Measurements from ENCODE around the gene VCL. TPM values are rescaled to one million over a fixed set of nuclear protein-coding genes. Genes with fewer than 3 reads are reported as not detected.

The VCL gene
- total and polyA plus RNA-seq, 7 donors, result 6.2 to 451 (median 179) TPM

- no peaks in the 10 kb centered on the region for H3K9me3 ChIP-seq
- H3K27me3 ChIP-seq, result no peaks in the 10 kb centered on the region
- DNase-seq, result no peak
- no peaks in the 10 kb centered on the region for H3K4me1 ChIP-seq
- H3K36me3 ChIP-seq, result no peaks in the 10 kb centered on the region
- WGBS, 2 donors, result 52 to 67% methylated on average over 8 of the region's 8 CpGs
- TF ChIP-seq EP300 (IDR thresholded peaks at IDR 0.05) (no peak), POLR2A (IDR thresholded peaks at IDR 0.05) (no peak), POLR2AphosphoS5 (IDR thresholded peaks at IDR 0.05) (no peak), CTCF (IDR thresholded peaks at IDR 0.05) (no peak)
- H3K27ac ChIP-seq, result no peak overlapping the region
- H3K4me3 ChIP-seq, result no peak overlapping the region
- intact Hi-C loops (cut with DNase I), result no loop called here
Observed at GRCh38 chr10:73983096-73984047, 14.5 kb upstream of the VCL start.

- no peak overlapping the region for H3K4me3 ChIP-seq
- no peak for DNase-seq
- H3K27ac ChIP-seq, result no peak overlapping the region
- no peaks in the 10 kb centered on the region for H3K4me1 ChIP-seq
- 97 to 98% methylated on average over 2 of the region's 2 CpGs for WGBS, 2 donors
- H3K27me3 ChIP-seq, result no peaks in the 10 kb centered on the region
- TF ChIP-seq POLR2AphosphoS5 (IDR thresholded peaks at IDR 0.05), result no peak
- no peak for TF ChIP-seq EP300 (IDR thresholded peaks at IDR 0.05)
- TF ChIP-seq POLR2A (IDR thresholded peaks at IDR 0.05), result no peak
- no peak for TF ChIP-seq CTCF (IDR thresholded peaks at IDR 0.05)
- H3K9me3 ChIP-seq, result no peaks in the 10 kb centered on the region
- intact Hi-C loops (cut with DNase I), result no loop called here
- H3K36me3 ChIP-seq, result no peaks in the 10 kb centered on the region
Observed at GRCh38 chr10:73989594-73990150, 8.2 kb upstream of the VCL start.

DNA sequence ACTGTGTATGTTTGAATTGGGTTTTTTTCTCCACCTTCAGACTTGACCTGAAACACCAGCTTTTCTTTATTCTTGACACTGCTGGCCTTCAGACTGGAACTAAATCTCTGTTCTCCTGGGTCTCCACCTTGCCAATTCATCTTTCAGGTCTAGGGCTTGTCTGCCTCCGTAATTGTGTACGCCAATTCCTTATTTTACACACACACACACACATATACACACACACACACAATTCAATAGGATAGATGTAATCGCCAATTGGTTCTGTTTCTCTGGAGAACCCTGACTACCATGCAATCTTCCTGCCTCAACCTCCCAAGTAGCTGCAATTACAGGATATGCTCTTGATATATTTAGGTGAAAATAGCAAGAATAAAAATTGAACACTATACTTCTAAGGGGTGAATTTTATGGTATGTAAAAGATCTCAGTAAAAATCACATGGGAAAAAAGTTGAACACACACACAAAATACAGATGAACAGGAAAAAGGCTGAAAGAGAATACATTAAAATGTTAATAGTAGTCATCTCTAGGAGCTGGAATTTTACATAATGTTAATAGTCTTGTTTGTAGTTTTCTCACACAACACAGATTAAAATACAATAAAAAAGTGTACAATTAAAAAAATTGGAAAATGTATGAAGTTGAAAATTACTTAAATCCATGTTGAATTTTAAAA, 6.6 kb upstream of the VCL start:
- Histone ChIP-seq H3K36me3 (no peaks in the 10 kb centered on the region), H3K4me1 (no peaks in the 10 kb centered on the region), H3K27ac (no peak overlapping the region), H3K27me3 (no peaks in the 10 kb centered on the region), H3K4me3 (no peak overlapping the region), H3K9me3 (no peaks in the 10 kb centered on the region)
- TF ChIP-seq EP300 (IDR thresholded peaks at IDR 0.05) (no peak), POLR2AphosphoS5 (IDR thresholded peaks at IDR 0.05) (no peak), CTCF (IDR thresholded peaks at IDR 0.05) (no peak), POLR2A (IDR thresholded peaks at IDR 0.05) (no peak)
- WGBS, 2 donors, result 91 to 94% methylated on average over 3 of the region's 3 CpGs
- intact Hi-C loops (cut with DNase I), result no loop called here
- no peak for DNase-seq

DNA sequence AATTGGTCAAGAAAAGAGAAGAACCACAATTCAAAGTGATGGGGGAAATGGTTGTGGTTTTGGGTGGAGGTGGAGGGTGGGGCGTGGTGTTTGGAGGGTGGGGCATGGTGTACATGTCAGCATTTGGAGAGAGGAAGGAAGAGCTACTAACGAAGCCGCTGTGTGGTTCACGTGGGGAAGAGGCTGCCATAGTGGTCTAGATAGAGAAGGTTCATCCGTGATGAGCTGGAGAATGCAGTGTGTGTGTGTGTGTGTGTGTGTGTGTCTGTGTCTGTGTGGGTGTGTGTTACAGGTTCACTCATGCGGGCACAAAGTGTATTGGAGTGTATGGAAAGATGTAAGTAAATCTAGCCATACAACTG, 6.1 kb upstream of the VCL start:
- peaks cover 0 to 2% (median under 1%) of the 10 kb centered on the region in 4 donors for H3K4me1 ChIP-seq
- DNase-seq, result no peak
- no peaks in the 10 kb centered on the region for H3K36me3 ChIP-seq
- no peak overlapping the region for H3K4me3 ChIP-seq
- no peak for TF ChIP-seq POLR2A (IDR thresholded peaks at IDR 0.05)
- no peak for TF ChIP-seq CTCF (IDR thresholded peaks at IDR 0.05)
- TF ChIP-seq POLR2AphosphoS5 (IDR thresholded peaks at IDR 0.05), result no peak
- TF ChIP-seq EP300 (IDR thresholded peaks at IDR 0.05), result no peak
- intact Hi-C loops (cut with DNase I), result no loop called here
- H3K27ac ChIP-seq, result no peak overlapping the region
- no peaks in the 10 kb centered on the region for H3K27me3 ChIP-seq
- H3K9me3 ChIP-seq, result no peaks in the 10 kb centered on the region
- 38 to 53% methylated on average over 6 of the region's 6 CpGs for WGBS, 2 donors
